ENCODE measurements around the gene FAIM. TPM values are rescaled to one million over a fixed set of nuclear protein-coding genes. Genes with fewer than 3 reads are reported as not detected.
"Not testable (repeated sequence)": the region's sequence is repeated elsewhere in the genome, so short reads cannot be mapped to it uniquely, and the experiment has no call there.

The FAIM gene
- total RNA-seq = 13.5 TPM

GRCh38 chr3:138608322-138609135 lies at the start of gene FAIM:
Gene FAIM (plus strand): TSS chr3:138608771. CDS start chr3:138619727, 10,956 bp downstream.
- peak; percentile 45 for DNase-seq

GRCh38 chr3:138559134-138559533 lies 49.4 kb upstream of the FAIM start:
- no peak for DNase-seq

- DNase-seq = no peak
Measured at GRCh38 chr3:138560501-138560900, 48.1 kb upstream of the FAIM start.

- DNase-seq = not testable (repeated sequence)
Measured at GRCh38 chr3:138562902-138563301, 45.7 kb upstream of the FAIM start.

GRCh38 chr3:138566293-138566692 lies 42.3 kb upstream of the FAIM start:
- not testable (repeated sequence) for DNase-seq

GRCh38 chr3:138567403-138567802 lies 41.2 kb upstream of the FAIM start:
- DNase-seq = no peak

- no peak for DNase-seq
Measured at GRCh38 chr3:138569090-138569489, 39.5 kb upstream of the FAIM start.

- DNase-seq = not testable (repeated sequence)
Measured at GRCh38 chr3:138569624-138570023, 38.9 kb upstream of the FAIM start.

- no peak for DNase-seq
Measured at GRCh38 chr3:138573138-138573537, 35.4 kb upstream of the FAIM start.

GRCh38 chr3:138578141-138578540 lies 30.4 kb upstream of the FAIM start:
- no peak for DNase-seq

GRCh38 chr3:138578961-138579574 lies 29.5 kb upstream of the FAIM start:
- no peak for DNase-seq

- no peak for DNase-seq
Measured at GRCh38 chr3:138587374-138587773, 21.2 kb upstream of the FAIM start.

- no peak for DNase-seq
Measured at GRCh38 chr3:138588445-138588844, 20.1 kb upstream of the FAIM start.

- DNase-seq = no peak
Measured at GRCh38 chr3:138591392-138591791, 17.2 kb upstream of the FAIM start.

- no peak for DNase-seq
Measured at GRCh38 chr3:138593488-138594149, 15.0 kb upstream of the FAIM start.

- DNase-seq = no peak
Measured at GRCh38 chr3:138594150-138594934, 14.2 kb upstream of the FAIM start, which contains the start of gene CEP70. Gene CEP70 (minus strand): TSS chr3:138594260. CDS start chr3:138572927, 21,333 bp downstream.

- DNase-seq = no peak
Measured at GRCh38 chr3:138594935-138595610, 13.5 kb upstream of the FAIM start.

GRCh38 chr3:138597186-138597976 lies 11.2 kb upstream of the FAIM start:
- DNase-seq = not testable (repeated sequence)

- no peak for DNase-seq
Measured at GRCh38 chr3:138598534-138598933, 10.0 kb upstream of the FAIM start.

GRCh38 chr3:138600100-138600745 lies 8.3 kb upstream of the FAIM start:
- no peak for DNase-seq

Data from skin of body (tissue), 2 donors.